Ovary (tissue), 9 donors: ENCODE results near the gene CUL3. TPM values are rescaled to one million over a fixed set of nuclear protein-coding genes. Genes with fewer than 3 reads are reported as not detected.

Experiments used
- DNase-seq, 5 donors: peaks; one replicate each; pipeline ENCODE4 v3.0.0-alpha.2; 2019 to 2020
- H3K27ac ChIP-seq, 2 donors: fragments of 200-600 bp; one replicate each; pipeline versions ENCODE4 v1.5.1 to v1.8.0; 2019 to 2022
- H3K27me3 ChIP-seq: fragments of 200-600 bp; one replicate; pipeline ENCODE4 v1.8.0; 2022
- H3K36me3 ChIP-seq: fragments of 200-600 bp; sonication (generic); one replicate; pipeline ENCODE4 v1.5.1; 2019
- H3K4me1 ChIP-seq: one replicate; pipeline ENCODE4 v1.8.1; 2013; ENCODE audit warnings: mild to moderate bottlenecking, moderate library complexity; ENCODE audit not compliant: insufficient read depth
- H3K4me3 ChIP-seq: fragments of 200-600 bp; sonication (generic); one replicate; pipeline ENCODE4 v1.5.1; 2017
- H3K9me3 ChIP-seq, 2 donors: fragments of 200-600 bp in 1 of 2; sonication (generic) in 1 of 2; one replicate each; pipeline versions ENCODE4 v1.5.1 to v1.8.1; 2013 to 2019; ENCODE audit warnings: mild to moderate bottlenecking in 1 of 2, moderate library complexity in 1 of 2
- CTCF ChIP-seq, 3 donors: fragments of 450-650 bp in 2 of 3; fragments of 200-600 bp in 1 of 3; IDR thresholded peaks; one replicate each; pipeline versions ENCODE4 v1.5.1 to v1.8.0; 2016 to 2022; ENCODE audit warnings: antibody characterized with exemption in 3 of 3, mild to moderate bottlenecking in 1 of 3
- EP300 ChIP-seq: sonication (generic); formaldehyde crosslinking; IDR thresholded peaks from one replicate; pipeline ENCODE4 v1.6.1; 2017; ENCODE audit warnings: antibody characterized with exemption
- POLR2A ChIP-seq: fragments of 450-650 bp; IDR thresholded peaks from one replicate; pipeline ENCODE4 v1.6.1; 2017; ENCODE audit warnings: antibody characterized with exemption, mild to moderate bottlenecking, moderate library complexity
- WGBS, 3 donors: extraction: QIAGEN DNeasy Blood & Tissue Kit in 1 of 3; methylation state at CpG; one replicate each; pipeline versions ENCODE4 v1.1.5 to v1.1.7; 2013 to 2017; 5-methylcytosine and 5-hydroxymethylcytosine counted together
- intact Hi-C, 4 donors: fragments of 100-400 bp; cut with DNase I; formaldehyde crosslinking; loops; one replicate each; pipeline versions ENCODE4 v1.11.0 to v1.15.1; 2022 to 2023
- polyA plus RNA-seq, 2 donors: library from polyadenylated mRNA; stranded (reverse); fragments of 200-250 nt in 1 of 2; fragments of 350-450 nt in 1 of 2; fragmentation: Illumina TruSeq in 1 of 2; extraction: RNeasy Lipid Tissue Mini Kit (QIAGEN cat#74804) in 1 of 2; gene quantifications; one replicate each; pipeline ENCODE4 v1.2.3, GENCODE V29; 2013 to 2014
- total RNA-seq, 7 donors: library from RNA; depleted of rRNA in 2 of 7; stranded (reverse); fragments of >200 nt in 2 of 7; fragmentation: NEBNext Ultra II Directional in 3 of 7; extraction: Animal tissue kit (Norgen Biotek cat#: 25700) in 3 of 7; gene quantifications; one replicate each; pipeline versions ENCODE4 v1.1.0 to v1.2.4, GENCODE V29; 2016 to 2023
- donor health status: DM: no; HTN: no; CAD: no; lungs with moderate emphysema.
- donor health status: DM: no; HTN: no; CAD: no.
- donor health status: Bipolar disorder and iron deficiency.
- donor health status: DM: yes; HTN: yes; CAD: no.
- donor health status: DM: no; HTN: no; CAD: no.
- donor health status: DM: yes; HTN: yes; CAD: no.

Gene CUL3
- total and polyA plus RNA-seq, 9 donors = 50.0 to 83.3 (median 66.3) TPM

GRCh38 chr2:224440988-224441387 is 144.2 kb downstream of the CUL3 start:
- Histone ChIP-seq H3K27ac (no peak overlapping the region), H3K4me1 (no peaks in the 10 kb centered on the region), H3K36me3 (no peaks in the 10 kb centered on the region), H3K27me3 (no peaks in the 10 kb centered on the region), H3K9me3 (no peaks in the 10 kb centered on the region), H3K4me3 (no peak overlapping the region)
- no peak for DNase-seq
- intact Hi-C loops = no loop called here
- TF ChIP-seq EP300 (no peak), CTCF (IDR thresholded peaks at IDR 0.05) (no peak), POLR2A (no peak)
- WGBS, 3 donors = 75 to 86% (median 81%) methylated on average over 5 of the region's 5 CpGs

- DNase-seq = no peak
- Histone ChIP-seq H3K9me3 (no peaks in the 10 kb centered on the region), H3K27me3 (no peaks in the 10 kb centered on the region), H3K36me3 (no peaks in the 10 kb centered on the region), H3K4me1 (no peaks in the 10 kb centered on the region), H3K27ac (no peak overlapping the region), H3K4me3 (no peak overlapping the region)
- no peak for TF ChIP-seq EP300
- TF ChIP-seq POLR2A = no peak
- TF ChIP-seq CTCF (IDR thresholded peaks at IDR 0.05) = no peak
- intact Hi-C loops = no loop called here
Observed at GRCh38 chr2:224438726-224439125, 146.4 kb downstream of the CUL3 start.

GRCh38 chr2:224436634-224437033 is 148.5 kb downstream of the CUL3 start:
- TF ChIP-seq CTCF (IDR thresholded peaks at IDR 0.05) = no peak
- no peak for TF ChIP-seq POLR2A
- no peak for TF ChIP-seq EP300
- no peaks in the 10 kb centered on the region for H3K27me3 ChIP-seq
- intact Hi-C loops = no loop called here
- no peak overlapping the region for H3K27ac ChIP-seq
- DNase-seq = no peak
- no peaks in the 10 kb centered on the region for H3K9me3 ChIP-seq
- H3K4me3 ChIP-seq = no peak overlapping the region
- 90 to 100% (median 98%) methylated on average over 1 of the region's 1 CpG for WGBS, 3 donors
- H3K4me1 ChIP-seq = no peaks in the 10 kb centered on the region
- no peaks in the 10 kb centered on the region for H3K36me3 ChIP-seq

- no peak overlapping the region for H3K4me3 ChIP-seq
- H3K36me3 ChIP-seq = no peaks in the 10 kb centered on the region
- no peak for DNase-seq
- TF ChIP-seq EP300 (no peak), POLR2A (no peak), CTCF (IDR thresholded peaks at IDR 0.05) (no peak)
- 77 to 91% (median 80%) methylated on average over 4 of the region's 4 CpGs for WGBS, 3 donors
- no peaks in the 10 kb centered on the region for H3K27me3 ChIP-seq
- intact Hi-C loops = no loop called here
- H3K4me1 ChIP-seq = no peaks in the 10 kb centered on the region
- H3K9me3 ChIP-seq = no peaks in the 10 kb centered on the region
- H3K27ac ChIP-seq = no peak overlapping the region
Observed at GRCh38 chr2:224434618-224435017, 150.5 kb downstream of the CUL3 start.

GRCh38 chr2:224433442-224433841 is 151.7 kb downstream of the CUL3 start:
- no peak overlapping the region for H3K27ac ChIP-seq
- intact Hi-C loops = no loop called here
- no peaks in the 10 kb centered on the region for H3K4me1 ChIP-seq
- no peak for TF ChIP-seq POLR2A
- no peak for TF ChIP-seq EP300
- TF ChIP-seq CTCF (IDR thresholded peaks at IDR 0.05) = no peak
- no peak for DNase-seq
- H3K36me3 ChIP-seq = no peaks in the 10 kb centered on the region
- WGBS, 3 donors = 65 to 67% (median 67%) methylated on average over 10 of the region's 10 CpGs
- no peaks in the 10 kb centered on the region for H3K27me3 ChIP-seq
- H3K9me3 ChIP-seq = no peaks in the 10 kb centered on the region
- no peak overlapping the region for H3K4me3 ChIP-seq
